ENCODE results near the gene AGPAT2. TPM values are rescaled to one million over a fixed set of nuclear protein-coding genes. Genes with fewer than 3 reads are reported as not detected.

The AGPAT2 gene
- total RNA-seq = 38.3 and 40.5 TPM in 2 replicates

GRCh38 chr9:136686794-136687711, at the start of gene AGPAT2:
Gene AGPAT2, minus strand, starts transcription at chr9:136687457. Its CDS starts 100 bp downstream, at chr9:136687357.
- Mint-ChIP-seq H3K27me3 (ENCODE audit: low read depth) (no peaks in the 10 kb centered on the region), H3K36me3 (ENCODE audit: low read depth) (no peaks in the 10 kb centered on the region), H3K4me3 (ENCODE audit: low read depth) (peak within 1 kb of the TSS; percentile 80), H3K4me1 (ENCODE audit: low read depth) (peaks cover 2% of the 10 kb centered on the region), H3K9me3 (no peaks in the 10 kb centered on the region), H3K27ac (peak within 1 kb of the TSS; percentile 38)
- peak; percentile 54 for DNase-seq (ENCODE audit: low spot score)
- intact Hi-C loops (cut with micrococcal nuclease) = no loop called here

- no peak overlapping the region for H3K27ac Mint-ChIP-seq
- H3K27me3 Mint-ChIP-seq (ENCODE audit: low read depth) = no peaks in the 10 kb centered on the region
- no peak overlapping the region for H3K4me3 Mint-ChIP-seq (ENCODE audit: low read depth)
- peaks cover 8% of the 10 kb centered on the region for H3K4me1 Mint-ChIP-seq (ENCODE audit: low read depth)
- no peaks in the 10 kb centered on the region for H3K9me3 Mint-ChIP-seq
- DNase-seq (ENCODE audit: low spot score) = no peak
- no peaks in the 10 kb centered on the region for H3K36me3 Mint-ChIP-seq (ENCODE audit: low read depth)
- intact Hi-C loops (cut with micrococcal nuclease) = no loop called here
These were observed 48.7 kb upstream of the AGPAT2 start for GRCh38 chr9:136735812-136736480.

GRCh38 chr9:136734837-136735496, 47.7 kb upstream of the AGPAT2 start:
- Mint-ChIP-seq H3K4me3 (ENCODE audit: low read depth) (no peak overlapping the region), H3K36me3 (ENCODE audit: low read depth) (no peaks in the 10 kb centered on the region), H3K27ac (no peak overlapping the region), H3K4me1 (ENCODE audit: low read depth) (peaks cover 11% of the 10 kb centered on the region), H3K9me3 (no peaks in the 10 kb centered on the region), H3K27me3 (ENCODE audit: low read depth) (no peaks in the 10 kb centered on the region)
- intact Hi-C loops (cut with micrococcal nuclease) = no loop called here
- DNase-seq (ENCODE audit: low spot score) = no peak

GRCh38 chr9:136733611-136734010, 46.4 kb upstream of the AGPAT2 start:
- DNase-seq (ENCODE audit: low spot score) = no peak
- no peaks in the 10 kb centered on the region for H3K27me3 Mint-ChIP-seq (ENCODE audit: low read depth)
- H3K4me1 Mint-ChIP-seq (ENCODE audit: low read depth) = peaks cover 13% of the 10 kb centered on the region
- H3K9me3 Mint-ChIP-seq = no peaks in the 10 kb centered on the region
- H3K36me3 Mint-ChIP-seq (ENCODE audit: low read depth) = no peaks in the 10 kb centered on the region
- H3K27ac Mint-ChIP-seq = no peak overlapping the region
- intact Hi-C loops (cut with micrococcal nuclease) = no loop called here
- H3K4me3 Mint-ChIP-seq (ENCODE audit: low read depth) = no peak overlapping the region

GRCh38 chr9:136732444-136733178, 45.4 kb upstream of the AGPAT2 start:
- DNase-seq (ENCODE audit: low spot score) = no peak
- no peak overlapping the region for H3K4me3 Mint-ChIP-seq (ENCODE audit: low read depth)

GRCh38 chr9:136729926-136730325, 42.7 kb upstream of the AGPAT2 start:
- Mint-ChIP-seq H3K9me3 (no peaks in the 10 kb centered on the region), H3K27ac (no peak overlapping the region), H3K4me3 (ENCODE audit: low read depth) (peak overlapping the region; percentile 66), H3K27me3 (ENCODE audit: low read depth) (no peaks in the 10 kb centered on the region), H3K36me3 (ENCODE audit: low read depth) (peaks cover 22% of the 10 kb centered on the region), H3K4me1 (ENCODE audit: low read depth) (peaks cover 19% of the 10 kb centered on the region)
- intact Hi-C loops (cut with micrococcal nuclease) = no loop called here
- no peak for DNase-seq (ENCODE audit: low spot score)

More at GRCh38 chr9:136732444-136733178, 45.4 kb upstream of the AGPAT2 start:
- Mint-ChIP-seq H3K27me3 (ENCODE audit: low read depth) (no peaks in the 10 kb centered on the region), H3K9me3 (no peaks in the 10 kb centered on the region), H3K36me3 (ENCODE audit: low read depth) (no peaks in the 10 kb centered on the region), H3K4me1 (ENCODE audit: low read depth) (peaks cover 11% of the 10 kb centered on the region), H3K27ac (no peak overlapping the region)
- intact Hi-C loops (cut with micrococcal nuclease) = no loop called here

GRCh38 chr9:136729144-136729543, 41.9 kb upstream of the AGPAT2 start:
- Mint-ChIP-seq H3K27me3 (ENCODE audit: low read depth) (no peaks in the 10 kb centered on the region), H3K4me1 (ENCODE audit: low read depth) (peaks cover 21% of the 10 kb centered on the region), H3K9me3 (no peaks in the 10 kb centered on the region), H3K4me3 (ENCODE audit: low read depth) (peak overlapping the region; percentile 66), H3K36me3 (ENCODE audit: low read depth) (peaks cover 30% of the 10 kb centered on the region), H3K27ac (no peak overlapping the region)
- intact Hi-C loops (cut with micrococcal nuclease) = no loop called here
- no peak for DNase-seq (ENCODE audit: low spot score)

GRCh38 chr9:136728548-136729123, 41.4 kb upstream of the AGPAT2 start:
- Mint-ChIP-seq H3K4me1 (ENCODE audit: low read depth) (peaks cover 21% of the 10 kb centered on the region), H3K36me3 (ENCODE audit: low read depth) (peaks cover 35% of the 10 kb centered on the region), H3K27me3 (ENCODE audit: low read depth) (no peaks in the 10 kb centered on the region), H3K9me3 (no peaks in the 10 kb centered on the region), H3K4me3 (ENCODE audit: low read depth) (peak overlapping the region; percentile 66), H3K27ac (no peak overlapping the region)
- intact Hi-C loops (cut with micrococcal nuclease) = loop anchor here (1.0 kb wide), 1 partner anchor 27 kb away; no protein-coding TSS in a partner anchor
- DNase-seq (ENCODE audit: low spot score) = no peak

- Mint-ChIP-seq H3K36me3 (ENCODE audit: low read depth) (peaks cover 40% of the 10 kb centered on the region), H3K4me3 (ENCODE audit: low read depth) (peak overlapping the region; percentile 97), H3K27ac (no peak overlapping the region), H3K4me1 (ENCODE audit: low read depth) (peaks cover 21% of the 10 kb centered on the region), H3K27me3 (ENCODE audit: low read depth) (no peaks in the 10 kb centered on the region), H3K9me3 (no peaks in the 10 kb centered on the region)
- peak; percentile 88 for DNase-seq (ENCODE audit: low spot score)
- intact Hi-C loops (cut with micrococcal nuclease) = loop anchor here (1.0 kb wide), 1 partner anchor 27 kb away; no protein-coding TSS in a partner anchor
These were observed 40.9 kb upstream of the AGPAT2 start for GRCh38 chr9:136728080-136728547.

GRCh38 chr9:136726631-136727191, 39.5 kb upstream of the AGPAT2 start:
- Mint-ChIP-seq H3K4me1 (ENCODE audit: low read depth) (peaks cover 17% of the 10 kb centered on the region), H3K36me3 (ENCODE audit: low read depth) (peaks cover 40% of the 10 kb centered on the region), H3K4me3 (ENCODE audit: low read depth) (peak overlapping the region; percentile 97), H3K9me3 (no peaks in the 10 kb centered on the region), H3K27me3 (ENCODE audit: low read depth) (no peaks in the 10 kb centered on the region), H3K27ac (peak overlapping the region; percentile 90)
- intact Hi-C loops (cut with micrococcal nuclease) = no loop called here
- peak; percentile 33 for DNase-seq (ENCODE audit: low spot score)

GRCh38 chr9:136726118-136726517, 38.9 kb upstream of the AGPAT2 start:
- intact Hi-C loops (cut with micrococcal nuclease) = no loop called here

More at GRCh38 chr9:136726118-136726517, 38.9 kb upstream of the AGPAT2 start:
- peak overlapping the region; percentile 90 for H3K27ac Mint-ChIP-seq
- H3K4me3 Mint-ChIP-seq (ENCODE audit: low read depth) = peak overlapping the region; percentile 97
- no peak for DNase-seq (ENCODE audit: low spot score)
- H3K27me3 Mint-ChIP-seq (ENCODE audit: low read depth) = no peaks in the 10 kb centered on the region
- H3K36me3 Mint-ChIP-seq (ENCODE audit: low read depth) = peaks cover 40% of the 10 kb centered on the region
- H3K4me1 Mint-ChIP-seq (ENCODE audit: low read depth) = peaks cover 17% of the 10 kb centered on the region
- H3K9me3 Mint-ChIP-seq = no peaks in the 10 kb centered on the region

All from activated T-helper 2 cell treated with anti-CD3 and anti-CD28 coated beads, Interferon-gamma antibody, Interleukin-2, Interleukin-4, amounts not matched to agents 10 μg/mL and 5 μg/mL and 100 μg/mL, durations not matched to agents 14 hours and 24 hours and 36 hours (primary cell).